ENCODE results near the gene RBM20. TPM values are rescaled to one million over a fixed set of nuclear protein-coding genes. Genes with fewer than 3 reads are reported as not detected.

The RBM20 gene
- total RNA-seq, 4 donors from 2014 or later = 7.4 to 18.4 (median 10.2) TPM

- H3K4me3 ChIP-seq = no peak overlapping the region
- peak overlapping the region in 1 of 4 donors; percentile 29 for H3K27ac ChIP-seq
- DNase-seq = no peak
- H3K27me3 ChIP-seq = no peaks in the 10 kb centered on the region
- peaks cover 3 to 9% of the 10 kb centered on the region in 2 donors for H3K4me1 ChIP-seq
- peaks cover 0 to 11% of the 10 kb centered on the region in 2 donors for H3K36me3 ChIP-seq
- TF ChIP-seq, protein P1, sequence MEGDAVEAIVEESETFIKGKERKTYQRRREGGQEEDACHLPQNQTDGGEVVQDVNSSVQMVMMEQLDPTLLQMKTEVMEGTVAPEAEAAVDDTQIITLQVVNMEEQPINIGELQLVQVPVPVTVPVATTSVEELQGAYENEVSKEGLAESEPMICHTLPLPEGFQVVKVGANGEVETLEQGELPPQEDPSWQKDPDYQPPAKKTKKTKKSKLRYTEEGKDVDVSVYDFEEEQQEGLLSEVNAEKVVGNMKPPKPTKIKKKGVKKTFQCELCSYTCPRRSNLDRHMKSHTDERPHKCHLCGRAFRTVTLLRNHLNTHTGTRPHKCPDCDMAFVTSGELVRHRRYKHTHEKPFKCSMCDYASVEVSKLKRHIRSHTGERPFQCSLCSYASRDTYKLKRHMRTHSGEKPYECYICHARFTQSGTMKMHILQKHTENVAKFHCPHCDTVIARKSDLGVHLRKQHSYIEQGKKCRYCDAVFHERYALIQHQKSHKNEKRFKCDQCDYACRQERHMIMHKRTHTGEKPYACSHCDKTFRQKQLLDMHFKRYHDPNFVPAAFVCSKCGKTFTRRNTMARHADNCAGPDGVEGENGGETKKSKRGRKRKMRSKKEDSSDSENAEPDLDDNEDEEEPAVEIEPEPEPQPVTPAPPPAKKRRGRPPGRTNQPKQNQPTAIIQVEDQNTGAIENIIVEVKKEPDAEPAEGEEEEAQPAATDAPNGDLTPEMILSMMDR (IDR thresholded peaks at IDR 0.05 in 4 of 5, conservative IDR thresholded peaks at IDR 0.05 in 1 of 5) = no peak
- no peak for TF ChIP-seq POLR2A (IDR thresholded peaks at IDR 0.05)
- no peaks in the 10 kb centered on the region for H3K9me3 ChIP-seq
- intact Hi-C loops (cut with DNase I; ENCODE audit: low total_unique reads) (no loop called here), in situ Hi-C loops (cut with MboI; ENCODE audit: low sequenced_read_pairs in 4 of 4) (loop anchor here in 3 of 4 donors (5.0 to 10.0 kb wide), 3 partner anchors 70 to 90 kb away; partner anchors contain the start of gene PDCD4 (in 1 of the 3))
- peak in 1 of 2 donors; percentile 74 for ATAC-seq
These were observed 161.2 kb downstream of the RBM20 start for GRCh38 chr10:110805292-110805691.

DNA sequence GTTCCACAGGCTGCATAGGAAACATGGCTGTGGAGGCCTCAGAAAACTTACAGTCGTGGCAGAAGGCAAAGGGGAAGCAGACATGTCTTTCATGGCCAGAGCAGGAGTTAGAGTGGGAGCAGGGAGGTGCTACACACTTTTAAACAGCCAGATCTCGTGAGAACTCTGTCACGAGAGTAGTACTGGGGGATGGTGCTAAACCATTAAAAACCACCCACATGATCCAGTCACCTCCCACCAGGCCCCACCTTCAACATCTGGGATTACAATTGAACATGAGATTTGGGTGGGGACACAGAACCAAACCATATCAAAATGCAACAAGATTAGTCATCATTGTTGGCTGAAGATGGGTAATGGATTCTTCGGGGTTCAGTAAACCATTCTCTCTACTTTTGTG, 162.2 kb downstream of the RBM20 start:
- no peak for DNase-seq
- ATAC-seq = no peak
- H3K9me3 ChIP-seq = no peaks in the 10 kb centered on the region
- TF ChIP-seq, protein P1 (IDR thresholded peaks at IDR 0.05 in 4 of 5, conservative IDR thresholded peaks at IDR 0.05 in 1 of 5) = no peak
- no peak for TF ChIP-seq POLR2A (IDR thresholded peaks at IDR 0.05)
- H3K36me3 ChIP-seq = peaks cover 0 to 3% of the 10 kb centered on the region in 2 donors
- H3K27me3 ChIP-seq = no peaks in the 10 kb centered on the region
- H3K4me1 ChIP-seq = peaks cover 3 to 9% of the 10 kb centered on the region in 2 donors
- in situ Hi-C loops (cut with MboI; ENCODE audit: low sequenced_read_pairs in 4 of 4) = loop anchor here in 3 of 4 donors (5.0 to 10.0 kb wide), 3 partner anchors 68 to 88 kb away; partner anchors contain the start of gene PDCD4 (in 1 of the 3)
- H3K4me3 ChIP-seq = no peak overlapping the region
- H3K27ac ChIP-seq = no peak overlapping the region
- intact Hi-C loops (cut with DNase I; ENCODE audit: low total_unique reads) = no loop called here

DNA sequence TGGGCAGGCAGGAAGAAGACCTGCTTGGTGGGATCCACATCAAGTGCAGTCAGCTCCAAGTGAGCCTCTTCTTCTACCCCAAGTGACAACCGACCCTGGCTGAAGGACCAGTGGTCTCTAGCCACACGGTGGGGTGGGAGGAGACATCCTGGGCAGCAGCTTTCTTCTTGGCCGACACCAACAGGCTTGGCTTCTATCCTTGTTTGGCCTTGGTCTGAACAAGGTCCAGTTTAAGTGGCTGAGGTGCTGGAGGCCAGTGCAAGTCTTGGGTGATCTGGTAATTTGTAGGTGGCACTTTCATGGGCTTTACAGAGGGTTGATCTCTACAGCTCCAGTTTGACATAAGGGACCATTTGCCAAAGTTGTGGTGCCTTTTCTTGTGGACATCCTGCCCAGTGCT, 164.0 kb downstream of the RBM20 start:
- intact Hi-C loops (cut with DNase I; ENCODE audit: low total_unique reads) = no loop called here
- Histone ChIP-seq H3K9me3 (no peaks in the 10 kb centered on the region), H3K36me3 (peaks cover 0 to 8% of the 10 kb centered on the region in 2 donors), H3K27ac (no peak overlapping the region), H3K27me3 (no peaks in the 10 kb centered on the region), H3K4me1 (peaks cover 0 to 3% of the 10 kb centered on the region in 2 donors), H3K4me3 (no peak overlapping the region)
- ATAC-seq (no peak), DNase-seq (no peak)
- no peak for TF ChIP-seq POLR2A (IDR thresholded peaks at IDR 0.05)
- TF ChIP-seq, protein P1 (IDR thresholded peaks at IDR 0.05 in 4 of 5, conservative IDR thresholded peaks at IDR 0.05 in 1 of 5) = no peak
- in situ Hi-C loops (cut with MboI; ENCODE audit: low sequenced_read_pairs in 4 of 4) = loop anchor here in 3 of 4 donors (5.0 to 10.0 kb wide), 3 partner anchors 67 to 87 kb away; partner anchors contain the start of gene PDCD4 (in 1 of the 3)

DNA sequence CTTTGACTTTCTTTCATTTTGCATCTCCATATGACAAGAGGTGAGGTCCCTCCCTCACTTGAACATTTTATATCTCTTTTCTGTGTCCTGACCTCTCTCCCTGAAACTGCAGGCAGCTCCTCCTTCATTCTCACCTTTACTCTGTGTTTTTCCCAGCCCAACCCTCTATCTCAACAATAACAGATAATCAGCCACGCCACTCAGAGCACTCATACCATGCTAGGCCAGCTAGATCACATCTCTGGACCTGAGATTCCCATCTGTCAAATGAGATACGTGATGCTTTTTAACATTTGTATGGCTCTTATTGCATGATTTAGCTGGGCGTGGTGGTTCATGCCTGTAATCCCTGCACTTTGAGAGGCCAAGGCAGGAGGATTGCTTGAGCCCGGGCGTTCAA, 164.5 kb downstream of the RBM20 start:
- ATAC-seq = no peak

More for the DNA sequence above, 164.5 kb downstream of the RBM20 start:
- H3K36me3 ChIP-seq = peaks cover 0 to 10% of the 10 kb centered on the region in 2 donors
- H3K27me3 ChIP-seq = no peaks in the 10 kb centered on the region
- DNase-seq = no peak
- no peaks in the 10 kb centered on the region for H3K9me3 ChIP-seq
- H3K27ac ChIP-seq = no peak overlapping the region
- intact Hi-C loops (cut with DNase I; ENCODE audit: low total_unique reads) (no loop called here), in situ Hi-C loops (cut with MboI; ENCODE audit: low sequenced_read_pairs in 4 of 4) (loop anchor here in 3 of 4 donors (5.0 to 10.0 kb wide), 3 partner anchors 66 to 86 kb away; partner anchors contain the start of gene PDCD4 (in 1 of the 3))
- H3K4me3 ChIP-seq = no peak overlapping the region
- no peak for TF ChIP-seq POLR2A (IDR thresholded peaks at IDR 0.05)
- TF ChIP-seq, protein P1 (IDR thresholded peaks at IDR 0.05 in 4 of 5, conservative IDR thresholded peaks at IDR 0.05 in 1 of 5) = no peak
- H3K4me1 ChIP-seq = peaks cover 0 to 3% of the 10 kb centered on the region in 2 donors
